Spleen (tissue), 11 donors: Measurements from ENCODE around the gene CHST13. TPM values are rescaled to one million over a fixed set of nuclear protein-coding genes. Genes with fewer than 3 reads are reported as not detected.
"Not testable (repeated sequence)": the region's sequence is repeated elsewhere in the genome, so short reads cannot be mapped to it uniquely, and the experiment has no call there.

Experiments used
- DNase-seq: peaks from one replicate; pipeline ENCODE4 v3.0.0-alpha.2; 2020
- H3K27ac ChIP-seq, 8 donors: fragments of 200-600 bp; sonication (generic) in 7 of 8; 1 replicate in 4 of 8; 2 replicates in 4 of 8; pipeline versions ENCODE4 v1.5.0 to v1.8.0; 2016 to 2021; ENCODE audit warnings: inconsistent platforms in 4 of 8, mild to moderate bottlenecking in 4 of 8, moderate library complexity in 1 of 8
- H3K27me3 ChIP-seq, 7 donors: fragments of 200-600 bp; sonication (generic) in 6 of 7; replicated peaks in 1 of 7; 1 replicate in 4 of 7; 2 replicates in 3 of 7; pipeline versions ENCODE4 v1.5.0 to v1.8.0; 2016 to 2021; ENCODE audit warnings: inconsistent platforms in 3 of 7, mild to moderate bottlenecking in 1 of 7
- H3K36me3 ChIP-seq, 6 donors: fragments of 200-600 bp; sonication (generic) in 5 of 6; 1 replicate in 4 of 6; 2 replicates in 2 of 6; pipeline versions ENCODE4 v1.5.0 to v1.8.0; 2016 to 2021; ENCODE audit warnings: inconsistent platforms in 2 of 6
- H3K4me1 ChIP-seq, 6 donors: fragments of 200-600 bp; sonication (generic) in 5 of 6; 1 replicate in 3 of 6; 2 replicates in 3 of 6; pipeline versions ENCODE4 v1.5.0 to v1.8.0; 2016 to 2021; ENCODE audit warnings: inconsistent platforms in 3 of 6
- H3K4me3 ChIP-seq, 8 donors: fragments of 200-600 bp; sonication (generic) in 7 of 8; 1 replicate in 4 of 8; 2 replicates in 4 of 8; pipeline versions ENCODE4 v1.5.0 to v1.8.0; 2016 to 2021; ENCODE audit warnings: inconsistent platforms in 4 of 8, mild to moderate bottlenecking in 4 of 8, moderate library complexity in 2 of 8
- H3K9me3 ChIP-seq, 8 donors: fragments of 200-600 bp; sonication (generic) in 7 of 8; 1 replicate in 4 of 8; 2 replicates in 4 of 8; pipeline versions ENCODE4 v1.5.0 to v1.8.0; 2016 to 2021; ENCODE audit warnings: inconsistent platforms in 4 of 8
- CTCF ChIP-seq, 11 experiments: fragments of 200-600 bp in 7 of 11; fragments of 450-650 bp in 4 of 11; sonication (generic) in 4 of 11; IDR thresholded peaks in 8 of 11; conservative IDR thresholded peaks in 3 of 11; 1 replicate in 7 of 11; 2 replicates in 4 of 11; pipeline versions ENCODE4 v1.4.0 to v1.8.0; 2016 to 2021; ENCODE audit warnings: antibody characterized with exemption in 11 of 11, inconsistent platforms in 4 of 11, mild to moderate bottlenecking in 1 of 11
- POLR2A ChIP-seq, 3 donors: fragments of 450-650 bp; IDR thresholded peaks; one replicate each; pipeline ENCODE4 v1.5.1; 2017; ENCODE audit warnings: antibody characterized with exemption in 3 of 3, mild to moderate bottlenecking in 1 of 3
- POLR2AphosphoS5 ChIP-seq, 3 donors: sonication (generic); formaldehyde crosslinking; IDR thresholded peaks; one replicate each; pipeline ENCODE4 v1.5.1; 2017; ENCODE audit warnings: antibody characterized with exemption in 3 of 3
- WGBS, 5 donors: extraction: QIAGEN DNeasy Blood & Tissue Kit in 3 of 5; methylation state at CpG; one replicate each; pipeline versions ENCODE4 v1.1.5 to v1.1.7; 2013 to 2018; 5-methylcytosine and 5-hydroxymethylcytosine counted together
- intact Hi-C: fragments of 100-400 bp; cut with DNase I; formaldehyde crosslinking; loops from one replicate; pipeline ENCODE4 v1.15.0; 2023; ENCODE audit warnings: low total_unique reads
- polyA plus RNA-seq, 3 donors: library from polyadenylated mRNA; stranded (reverse); fragments of 200-250 nt; gene quantifications; one replicate each; pipeline ENCODE4 v1.2.1, GENCODE V29; 2013
- small RNA-seq, 4 donors: library from RNA; depleted of rRNA; stranded (forward); fragments of <200 nt; gene quantifications; one replicate each; pipeline ENCODE3, GENCODE V24; 2016
- total RNA-seq, 7 donors: library from RNA; depleted of rRNA in 3 of 7; stranded (reverse); fragments of >200 nt in 3 of 7; fragmentation: NEBNext Ultra II Directional in 4 of 7; extraction: Animal tissue kit (Norgen Biotek cat#: 25700) in 4 of 7; gene quantifications; one replicate each; pipeline versions ENCODE4 v1.1.0 to v1.2.1, GENCODE V29; 2016 to 2021
- donor health status: healthy with polysubstance abuse.
- donor health status: DM: no; HTN: no; CAD: no; lungs with moderate emphysema.
- donor health status: DM: no; HTN: no; CAD: no.
- donor health status: Bipolar disorder and iron deficiency.
- donor health status: healthy.
- donor health status: DM: no; HTN: no; CAD: no.
- donor health status: DM: yes; HTN: yes; CAD: no.

Gene CHST13
- total and polyA plus RNA-seq, 10 donors, result 0.26 to 11.2 (median 2.9) TPM

GRCh38 chr3:126582311-126582710 is 58.4 kb downstream of the CHST13 start:
- Histone ChIP-seq H3K36me3 (no peaks in the 10 kb centered on the region), H3K9me3 (peaks cover 0 to 11% (median 4%) of the 10 kb centered on the region in 8 donors), H3K27me3 (no peaks in the 10 kb centered on the region), H3K4me3 (no peak overlapping the region), H3K27ac (no peak overlapping the region), H3K4me1 (no peaks in the 10 kb centered on the region)
- intact Hi-C loops, result no loop called here
- TF ChIP-seq POLR2AphosphoS5 (IDR thresholded peaks at IDR 0.05) (no peak), CTCF (IDR thresholded peaks at IDR 0.05 in 8 of 11, conservative IDR thresholded peaks at IDR 0.05 in 3 of 11) (no peak), POLR2A (IDR thresholded peaks at IDR 0.05) (no peak)
- no peak for DNase-seq
- 77 to 83% (median 81%) methylated on average over 4 of the region's 4 CpGs for WGBS, 5 donors

GRCh38 chr3:126591515-126591914 is 67.6 kb downstream of the CHST13 start:
- WGBS, 5 donors, result 60 to 76% (median 74%) methylated on average over 5 of the region's 5 CpGs

More at GRCh38 chr3:126591515-126591914, 67.6 kb downstream of the CHST13 start:
- H3K27ac ChIP-seq, H3K4me3 ChIP-seq, H3K36me3 ChIP-seq, DNase-seq, H3K4me1 ChIP-seq, H3K27me3 ChIP-seq, intact Hi-C loops: not testable (repeated sequence)
- peaks cover 0 to 11% (median 3%) of the 10 kb centered on the region in 8 donors for H3K9me3 ChIP-seq

Small RNA genes within 50 kb of the gene (small RNA-seq; reads per million reads assigned to genes)
- 0.29 to 0.62 (median 0.39) reads per million in 4 donors for gene RNA5SP138

Other genes starting within 250 kb of the CHST13 start
- 1 to 10 TPM in 6 of 7 donors, under 1 TPM in 1; 0.57 to 9.5 (median 4.8) TPM for gene KLF15, start 166.7 kb upstream of the CHST13 start, total RNA-seq
- gene KLF15, start 166.7 kb upstream of the CHST13 start, polyA plus RNA-seq, result 1 to 10 TPM in 2 of 3 donors, under 1 TPM in 1; 0.63 to 3.1 (median 2.4) TPM
- not detected for gene CFAP100, start 129.2 kb upstream of the CHST13 start, total RNA-seq
- gene CFAP100, start 129.2 kb upstream of the CHST13 start, polyA plus RNA-seq, result not detected
- 10 to 100 TPM; 32.4 to 75.3 (median 50.0) TPM for gene ZXDC, start 48.3 kb upstream of the CHST13 start, total RNA-seq
- gene ZXDC, start 48.3 kb upstream of the CHST13 start, polyA plus RNA-seq, result 10 to 100 TPM in 2 of 3 donors, 1 to 10 TPM in 1; 7.5 to 14.6 (median 13.2) TPM
- gene UROC1, start 6.4 kb upstream of the CHST13 start, total RNA-seq, result under 1 TPM in 1 of 7 donors, not detected in 6; 0.16 TPM
- gene UROC1, start 6.4 kb upstream of the CHST13 start, polyA plus RNA-seq, result under 1 TPM; 0.02 to 0.03 (median 0.02) TPM
- gene C3orf22, start 34.8 kb downstream of the CHST13 start, total RNA-seq, result not detected
- not detected for gene C3orf22, start 34.8 kb downstream of the CHST13 start, polyA plus RNA-seq
- gene TXNRD3, start 131.0 kb downstream of the CHST13 start, total RNA-seq, result 10 to 100 TPM in 1 of 7 donors, 1 to 10 TPM in 6; 3.7 to 12.9 (median 7.6) TPM
- gene TXNRD3, start 131.0 kb downstream of the CHST13 start, polyA plus RNA-seq, result 1 to 10 TPM; 3.7 to 5.8 (median 5.1) TPM
- gene CHCHD6, start 180.1 kb downstream of the CHST13 start, total RNA-seq, result 10 to 100 TPM in 4 of 7 donors, 1 to 10 TPM in 3; 6.3 to 14.6 (median 10.3) TPM
- gene CHCHD6, start 180.1 kb downstream of the CHST13 start, polyA plus RNA-seq, result 10 to 100 TPM; 13.1 to 39.1 (median 17.9) TPM